Kidney (tissue), 14 donors: ENCODE measurements around the gene MAP1LC3C. TPM values are rescaled to one million over a fixed set of nuclear protein-coding genes. Genes with fewer than 3 reads are reported as not detected.
A peak's percentile ranks its signal among the peaks of the same experiment; 100 is the strongest.

Source experiments
- DNase-seq, 5 donors: peaks; one replicate each; pipeline ENCODE4 v3.0.0-alpha.2; 2013 to 2020
- FAIRE-seq: peaks from 2 replicates; lab custom pipeline; 2012; peaks lifted over from hg19 to GRCh38; lab: Jason Lieb, UNC
- H3K27ac ChIP-seq, 2 donors: one replicate each; pipeline ENCODE4 v1.7.0; 2013; ENCODE audit warnings: low read depth in 2 of 2, low read length in 2 of 2, inconsistent platforms in 1 of 2
- H3K27me3 ChIP-seq: one replicate; pipeline ENCODE4 v1.7.1; 2013; ENCODE audit warnings: low read length, inconsistent platforms; ENCODE audit not compliant: control insufficient read depth, insufficient read depth
- H3K36me3 ChIP-seq, 3 donors: one replicate each; pipeline versions ENCODE4 v1.7.0 to v1.7.1; 2013; ENCODE audit warnings: low read length in 3 of 3, control low read depth in 1 of 3, inconsistent platforms in 1 of 3; ENCODE audit not compliant: insufficient read depth in 3 of 3, control insufficient read depth in 2 of 3
- H3K4me1 ChIP-seq, 3 donors: one replicate each; pipeline versions ENCODE4 v1.7.0 to v1.7.1; 2013; ENCODE audit warnings: low read length in 3 of 3, inconsistent platforms in 1 of 3, low read depth in 1 of 3; ENCODE audit not compliant: control insufficient read depth in 2 of 3, insufficient read depth in 2 of 3
- H3K4me3 ChIP-seq, 3 donors: one replicate each; pipeline versions ENCODE4 v1.7.0 to v1.8.1; 2013; ENCODE audit warnings: low read length in 3 of 3, control low read depth in 1 of 3, inconsistent platforms in 1 of 3
- H3K9ac ChIP-seq, 3 donors: one replicate each; pipeline versions ENCODE4 v1.7.0 to v1.7.1; 2013; ENCODE audit warnings: low read length in 3 of 3, control low read depth in 1 of 3, inconsistent platforms in 1 of 3
- H3K9me3 ChIP-seq, 3 donors: one replicate each; pipeline versions ENCODE4 v1.7.0 to v1.7.1; 2013; ENCODE audit warnings: low read length in 3 of 3, control low read depth in 1 of 3, inconsistent platforms in 1 of 3; ENCODE audit not compliant: control insufficient read depth in 2 of 3, insufficient read depth in 1 of 3
- intact Hi-C: fragments of 100-400 bp; cut with DNase I; formaldehyde crosslinking; loops from one replicate; pipeline ENCODE4 v1.11.1; 2022
- polyA plus RNA-seq: library from polyadenylated mRNA; stranded (reverse); fragments of 350-450 nt; fragmentation: Illumina TruSeq; extraction: RNeasy Lipid Tissue Mini Kit (QIAGEN cat#74804); gene quantifications from one replicate; pipeline ENCODE4 v1.2.3, GENCODE V29; 2014; ENCODE audit warnings: low read depth, low replicate concordance; ENCODE audit not compliant: insufficient read depth
- total RNA-seq: library from RNA; stranded (reverse); fragmentation: NEBNext Ultra II Directional; extraction: Animal tissue kit (Norgen Biotek cat#: 25700); gene quantifications from one replicate; pipeline ENCODE4 v1.2.1, GENCODE V29; 2021
- TF ChIP-seq, protein P1 (sequence below): IDR thresholded peaks from 3 replicates; pipeline ENCODE4 v1.5.1; 2012; ENCODE audit warnings: mild to moderate bottlenecking, moderate library complexity, borderline replicate concordance; ENCODE audit not compliant: insufficient read depth; ENCODE audit errors: extremely low read depth
- donor health status: control.
- donor health status: control.
- donor health status: control.
- donor health status: control.
- donor health status: control.
- donor health status: DM: yes; HTN: yes; CAD: no.
- donor health status: Normal renal cell carcinoma (clear cell type).

MAP1LC3C gene
- total and polyA plus RNA-seq, 2 donors from 2014 or later: 5.1 TPM; not detected in 1

DNA sequence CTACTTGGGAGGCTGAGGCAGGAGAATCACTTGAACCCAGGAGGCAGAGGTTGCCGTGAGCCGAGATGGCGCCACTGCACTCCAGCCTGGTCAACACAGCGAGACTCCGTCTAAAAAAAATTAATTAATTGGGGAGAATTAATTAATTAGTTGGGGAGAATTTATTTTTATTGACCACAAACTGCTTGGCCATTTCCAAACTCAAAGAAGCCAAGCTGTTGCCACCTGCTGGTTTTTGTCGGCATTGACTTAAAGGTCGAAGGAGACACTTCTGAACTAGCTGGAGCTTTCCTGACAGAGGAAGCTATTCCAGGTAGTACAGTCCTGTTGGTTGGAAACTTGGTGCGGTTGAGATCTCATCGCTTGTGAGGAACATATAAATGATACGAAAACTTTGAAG lies 13.1 kb downstream of the MAP1LC3C start:
- no peak overlapping the region for H3K9ac ChIP-seq
- intact Hi-C loops: no loop called here
- FAIRE-seq (no peak), DNase-seq (peak in 1 of 5 donors; percentile 47)
- no peaks in the 10 kb centered on the region for H3K27me3 ChIP-seq
- H3K4me1 ChIP-seq: no peaks in the 10 kb centered on the region
- H3K27ac ChIP-seq: no peak overlapping the region
- TF ChIP-seq, protein P1, sequence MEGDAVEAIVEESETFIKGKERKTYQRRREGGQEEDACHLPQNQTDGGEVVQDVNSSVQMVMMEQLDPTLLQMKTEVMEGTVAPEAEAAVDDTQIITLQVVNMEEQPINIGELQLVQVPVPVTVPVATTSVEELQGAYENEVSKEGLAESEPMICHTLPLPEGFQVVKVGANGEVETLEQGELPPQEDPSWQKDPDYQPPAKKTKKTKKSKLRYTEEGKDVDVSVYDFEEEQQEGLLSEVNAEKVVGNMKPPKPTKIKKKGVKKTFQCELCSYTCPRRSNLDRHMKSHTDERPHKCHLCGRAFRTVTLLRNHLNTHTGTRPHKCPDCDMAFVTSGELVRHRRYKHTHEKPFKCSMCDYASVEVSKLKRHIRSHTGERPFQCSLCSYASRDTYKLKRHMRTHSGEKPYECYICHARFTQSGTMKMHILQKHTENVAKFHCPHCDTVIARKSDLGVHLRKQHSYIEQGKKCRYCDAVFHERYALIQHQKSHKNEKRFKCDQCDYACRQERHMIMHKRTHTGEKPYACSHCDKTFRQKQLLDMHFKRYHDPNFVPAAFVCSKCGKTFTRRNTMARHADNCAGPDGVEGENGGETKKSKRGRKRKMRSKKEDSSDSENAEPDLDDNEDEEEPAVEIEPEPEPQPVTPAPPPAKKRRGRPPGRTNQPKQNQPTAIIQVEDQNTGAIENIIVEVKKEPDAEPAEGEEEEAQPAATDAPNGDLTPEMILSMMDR: peak; percentile 36
- H3K36me3 ChIP-seq: no peaks in the 10 kb centered on the region
- H3K4me3 ChIP-seq: no peak overlapping the region
- H3K9me3 ChIP-seq: no peaks in the 10 kb centered on the region

DNA sequence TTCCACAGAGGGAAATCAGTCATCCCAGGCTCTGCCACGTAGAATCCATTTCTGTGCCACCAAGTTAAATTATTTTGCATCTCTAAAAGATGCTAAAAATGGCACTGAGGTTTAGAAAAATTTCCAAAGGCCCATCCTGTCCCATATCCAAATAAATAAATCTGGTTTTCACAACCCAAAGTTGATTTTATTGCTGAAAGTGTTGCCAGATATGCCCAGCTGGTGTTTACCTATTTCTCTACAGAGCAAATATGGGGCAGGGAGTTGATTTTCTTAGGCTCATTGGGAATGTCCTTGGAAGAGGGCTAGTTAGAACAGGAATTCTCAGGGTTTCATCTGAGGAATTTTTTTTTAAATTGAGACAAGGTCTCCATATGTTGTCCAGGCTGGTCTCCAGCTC lies 19.0 kb downstream of the MAP1LC3C start:
- intact Hi-C loops: no loop called here
- Histone ChIP-seq H3K27ac (no peak overlapping the region), H3K27me3 (no peaks in the 10 kb centered on the region), H3K9me3 (no peaks in the 10 kb centered on the region), H3K36me3 (no peaks in the 10 kb centered on the region), H3K4me3 (no peak overlapping the region), H3K9ac (no peak overlapping the region), H3K4me1 (no peaks in the 10 kb centered on the region)
- FAIRE-seq (no peak), DNase-seq (no peak)
- TF ChIP-seq, protein P1: no peak

DNA sequence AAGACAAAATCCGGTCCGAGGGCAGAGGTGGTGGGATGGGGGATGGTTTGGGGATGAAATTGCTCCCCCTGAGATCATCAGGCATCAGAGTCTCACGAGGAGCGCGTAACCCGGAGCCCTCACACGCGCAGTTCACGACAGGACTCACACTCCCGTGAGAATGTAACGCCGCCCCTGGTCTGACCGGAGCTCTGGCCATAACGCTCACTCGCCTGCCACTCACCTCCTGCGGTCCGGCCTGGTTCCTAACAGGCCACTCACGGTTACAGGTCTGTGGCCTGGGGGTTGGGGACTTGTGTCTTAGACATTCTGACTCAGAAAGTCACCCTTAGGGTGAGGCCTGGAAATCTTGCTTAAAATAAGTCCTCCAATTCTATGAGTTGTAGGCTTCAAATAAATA lies 19.8 kb downstream of the MAP1LC3C start:
- no peak overlapping the region for H3K9ac ChIP-seq
- H3K27me3 ChIP-seq: no peaks in the 10 kb centered on the region
- FAIRE-seq (no peak), DNase-seq (no peak)
- intact Hi-C loops: no loop called here
- H3K9me3 ChIP-seq: no peaks in the 10 kb centered on the region
- H3K36me3 ChIP-seq: no peaks in the 10 kb centered on the region
- H3K4me1 ChIP-seq: no peaks in the 10 kb centered on the region
- TF ChIP-seq, protein P1: no peak
- H3K4me3 ChIP-seq: no peak overlapping the region
- no peak overlapping the region for H3K27ac ChIP-seq

DNA sequence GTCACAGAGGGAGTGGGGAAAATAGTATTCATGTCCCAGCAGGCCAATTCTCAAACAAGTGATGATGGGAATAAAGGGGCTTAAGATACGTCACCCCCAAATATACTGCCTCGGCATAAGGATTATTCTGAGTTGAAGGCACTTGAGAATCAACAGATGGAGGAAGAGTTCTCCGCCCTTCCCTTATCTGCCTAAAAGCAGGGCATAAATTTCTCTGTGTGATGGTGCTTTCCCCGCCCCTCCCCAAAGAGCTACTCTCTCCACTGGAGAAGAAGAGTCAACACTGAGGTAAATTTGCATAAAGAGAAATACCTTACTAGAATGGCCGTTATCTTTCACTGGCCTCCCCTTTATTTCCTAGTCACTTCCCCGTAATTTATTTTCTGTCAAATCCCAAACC lies 22.7 kb downstream of the MAP1LC3C start:
- intact Hi-C loops: no loop called here
- Histone ChIP-seq H3K4me1 (no peaks in the 10 kb centered on the region), H3K27ac (no peak overlapping the region), H3K27me3 (no peaks in the 10 kb centered on the region), H3K9ac (no peak overlapping the region), H3K4me3 (no peak overlapping the region), H3K9me3 (no peaks in the 10 kb centered on the region), H3K36me3 (no peaks in the 10 kb centered on the region)
- TF ChIP-seq, protein P1: no peak
- no peak for DNase-seq
- no peak for FAIRE-seq
